ENCODE measurements around the gene ACP3. TPM values are rescaled to one million over a fixed set of nuclear protein-coding genes. Genes with fewer than 3 reads are reported as not detected.

Gene ACP3
- polyA plus RNA-seq, 1 donor from 2014 or later = not detected

- H3K9ac ChIP-seq (ENCODE audit: low read length) = no peak overlapping the region
- H3K36me3 ChIP-seq (ENCODE audit: insufficient read depth, low read length) = no peaks in the 10 kb centered on the region
- no peak overlapping the region for H3K27ac ChIP-seq (ENCODE audit: low read length)
- no peak overlapping the region for H2AFZ ChIP-seq (ENCODE audit: low read depth, low read length)
- TF ChIP-seq CTCF (IDR thresholded peaks at IDR 0.05; ENCODE audit: poor library complexity, severe bottlenecking) (no peak), POLR2AphosphoS5 (IDR thresholded peaks at IDR 0.05) (no peak), SMC3 (conservative IDR thresholded peaks at IDR 0.05; ENCODE audit: poor library complexity) (no peak), RAD21 (conservative IDR thresholded peaks at IDR 0.05) (no peak)
- H3K9me2 ChIP-seq (ENCODE audit: insufficient read depth, low read length) = no peaks in the 10 kb centered on the region
- no peaks in the 10 kb centered on the region for H3K27me3 ChIP-seq (ENCODE audit: insufficient read depth, low read depth, low read length)
- no peak overlapping the region for H3K4me3 ChIP-seq (ENCODE audit: low read length)
- H4K20me1 ChIP-seq (ENCODE audit: insufficient read depth) = no peaks in the 10 kb centered on the region
- no peaks in the 10 kb centered on the region for H3K9me3 ChIP-seq (ENCODE audit: low read length)
- no peaks in the 10 kb centered on the region for H3K79me2 ChIP-seq (replicated peaks; ENCODE audit: insufficient read depth, low read length)
- H3F3A ChIP-seq (ENCODE audit: insufficient read depth, low read length, poor library complexity, severe bottlenecking) = no peaks in the 10 kb centered on the region
- no peak overlapping the region for H3K4me2 ChIP-seq (ENCODE audit: low read length)
These were observed 89.8 kb downstream of the ACP3 start for GRCh38 chr3:132407025-132407424.

Other genes starting within 250 kb of the ACP3 start
- 37.0 and 38.4 TPM in 2 replicates for gene DNAJC13, start 100.1 kb downstream of the ACP3 start, polyA plus RNA-seq

Data from neural cell (in vitro differentiated cells).